Stomach smooth muscle (tissue), 2 donors: ENCODE results near the gene TMEM184B.

Experiments
- H3K27ac ChIP-seq: one replicate; pipeline ENCODE4 v1.7.0; 2013; ENCODE audit warnings: mild to moderate bottlenecking, low read length, inconsistent platforms
- H3K27me3 ChIP-seq, 2 donors: one replicate each; pipeline ENCODE4 v1.7.0; 2013; ENCODE audit warnings: low read length in 2 of 2; ENCODE audit not compliant: insufficient read depth in 2 of 2, control insufficient read depth in 1 of 2
- H3K36me3 ChIP-seq, 2 donors: one replicate each; pipeline ENCODE4 v1.7.0; 2013; ENCODE audit warnings: low read length in 2 of 2; ENCODE audit not compliant: control insufficient read depth in 2 of 2, insufficient read depth in 2 of 2
- H3K4me1 ChIP-seq: one replicate; pipeline ENCODE4 v1.7.0; 2013; ENCODE audit warnings: low read length; ENCODE audit not compliant: control insufficient read depth, insufficient read depth
- H3K4me3 ChIP-seq, 2 donors: one replicate each; pipeline ENCODE4 v1.7.0; 2013; ENCODE audit warnings: low read length in 2 of 2
- H3K9ac ChIP-seq, 2 donors: one replicate each; pipeline ENCODE4 v1.7.0; 2013; ENCODE audit warnings: low read length in 2 of 2, mild to moderate bottlenecking in 1 of 2
- H3K9me3 ChIP-seq, 2 donors: one replicate each; pipeline ENCODE4 v1.7.0; 2013; ENCODE audit warnings: low read length in 2 of 2; ENCODE audit not compliant: control insufficient read depth in 2 of 2
- donor health status: healthy.
- donor health status: Pancreatic carcinoma.

TMEM184B gene

DNA sequence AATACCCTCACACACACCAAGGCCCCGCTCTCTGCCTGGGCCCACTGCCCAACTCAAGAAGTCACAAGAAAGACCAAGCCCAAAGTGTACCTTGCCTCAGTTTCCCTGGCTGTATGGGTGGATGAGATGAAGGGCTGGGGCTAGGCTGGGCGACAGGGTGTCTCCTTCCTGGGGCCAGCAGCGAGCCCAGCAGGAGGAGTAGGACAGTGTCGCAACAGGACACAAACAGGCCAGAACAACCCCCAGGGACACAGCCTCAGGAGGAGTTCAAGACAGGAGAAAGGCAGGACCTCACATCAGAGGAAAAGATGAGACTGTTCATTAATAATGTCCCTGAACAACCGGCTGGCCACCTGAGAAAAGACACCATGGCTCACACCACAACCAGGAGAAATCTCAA is 31.2 kb upstream of the TMEM184B start:
- Histone ChIP-seq H3K27me3 (no peaks in the 10 kb centered on the region), H3K9me3 (no peaks in the 10 kb centered on the region), H3K27ac (peak overlapping the region; percentile 31), H3K36me3 (peaks cover 31 to 47% of the 10 kb centered on the region in 2 donors), H3K4me3 (peak overlapping the region in 1 of 2 donors; percentile 15), H3K9ac (no peak overlapping the region), H3K4me1 (peaks cover 39% of the 10 kb centered on the region)

- Histone ChIP-seq H3K9me3 (no peaks in the 10 kb centered on the region), H3K27ac (no peak overlapping the region), H3K36me3 (peaks cover 41 to 53% of the 10 kb centered on the region in 2 donors), H3K4me1 (peaks cover 31% of the 10 kb centered on the region), H3K27me3 (no peaks in the 10 kb centered on the region), H3K9ac (no peak overlapping the region), H3K4me3 (no peak overlapping the region)
Measured at GRCh38 chr22:38302906-38303305, 30.1 kb upstream of the TMEM184B start.

- Histone ChIP-seq H3K4me3 (no peak overlapping the region), H3K4me1 (peaks cover 25% of the 10 kb centered on the region), H3K36me3 (peaks cover 59 to 71% of the 10 kb centered on the region in 2 donors), H3K27me3 (no peaks in the 10 kb centered on the region), H3K9me3 (no peaks in the 10 kb centered on the region), H3K27ac (no peak overlapping the region), H3K9ac (no peak overlapping the region)
Measured at GRCh38 chr22:38300946-38301345, 28.1 kb upstream of the TMEM184B start.

GRCh38 chr22:38300197-38300945 is 27.6 kb upstream of the TMEM184B start:
- H3K4me3 ChIP-seq = no peak overlapping the region
- H3K36me3 ChIP-seq = peaks cover 62 to 76% of the 10 kb centered on the region in 2 donors
- peaks cover 20% of the 10 kb centered on the region for H3K4me1 ChIP-seq
- H3K9ac ChIP-seq = no peak overlapping the region
- no peaks in the 10 kb centered on the region for H3K27me3 ChIP-seq
- H3K9me3 ChIP-seq = no peaks in the 10 kb centered on the region
- no peak overlapping the region for H3K27ac ChIP-seq

DNA sequence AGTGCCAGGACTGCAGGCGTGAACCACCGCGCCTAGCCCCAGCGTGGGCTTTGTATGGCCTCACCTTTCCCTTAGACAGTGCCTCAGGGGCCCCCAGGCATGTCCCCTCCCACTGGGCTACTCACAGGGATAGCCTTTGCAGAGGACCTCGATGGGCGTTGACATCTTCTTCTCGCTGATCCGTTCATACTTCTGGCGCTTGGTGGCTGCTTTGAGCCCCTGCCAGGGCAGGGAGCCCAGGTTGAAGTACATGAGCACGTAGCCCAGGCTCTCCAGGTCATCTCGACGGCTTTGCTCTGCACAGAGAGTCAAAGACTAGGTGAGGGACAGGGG is 26.9 kb upstream of the TMEM184B start:
- Histone ChIP-seq H3K4me1 (peaks cover 20% of the 10 kb centered on the region), H3K4me3 (no peak overlapping the region), H3K9ac (no peak overlapping the region), H3K27ac (no peak overlapping the region), H3K27me3 (no peaks in the 10 kb centered on the region), H3K36me3 (peaks cover 62 to 82% of the 10 kb centered on the region in 2 donors), H3K9me3 (no peaks in the 10 kb centered on the region)

DNA sequence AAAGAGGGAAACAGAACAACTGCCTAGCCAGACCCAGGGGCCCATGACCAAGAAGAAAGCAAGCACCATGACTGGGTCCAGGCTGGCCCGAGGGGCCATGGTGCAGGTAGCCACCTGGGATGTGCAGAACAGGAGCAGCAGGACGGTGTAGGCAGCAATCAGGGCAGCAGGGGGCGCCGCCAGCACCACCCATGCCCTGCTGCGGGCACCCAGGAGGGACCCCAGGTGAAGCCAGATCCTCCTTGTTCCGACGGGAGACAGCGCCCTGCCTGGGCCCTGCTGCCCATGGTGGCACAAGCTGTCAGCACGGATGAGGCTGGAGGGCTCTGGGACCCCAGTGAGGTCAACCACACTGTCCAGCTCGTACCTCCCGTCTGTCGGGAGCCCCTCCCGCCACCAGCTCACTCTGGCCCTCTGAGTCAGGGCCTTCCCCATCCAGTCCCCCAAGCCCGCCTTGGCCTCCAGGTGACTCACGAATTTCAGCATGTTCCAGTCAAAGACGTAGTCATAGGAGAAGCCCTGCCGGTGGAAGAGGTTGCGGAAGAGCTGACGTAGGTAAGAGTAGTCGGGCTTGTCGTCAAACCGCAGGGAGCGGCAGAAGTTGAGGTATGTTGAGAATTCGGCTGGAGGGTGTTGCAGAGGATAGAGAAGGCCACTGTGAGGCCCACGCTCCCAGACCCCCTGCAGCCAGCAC is 25.6 kb upstream of the TMEM184B start:
- Histone ChIP-seq H3K27me3 (no peaks in the 10 kb centered on the region), H3K4me3 (no peak overlapping the region), H3K36me3 (peaks cover 73 to 86% of the 10 kb centered on the region in 2 donors), H3K9me3 (no peaks in the 10 kb centered on the region), H3K9ac (no peak overlapping the region), H3K27ac (no peak overlapping the region), H3K4me1 (peaks cover 9% of the 10 kb centered on the region)

DNA sequence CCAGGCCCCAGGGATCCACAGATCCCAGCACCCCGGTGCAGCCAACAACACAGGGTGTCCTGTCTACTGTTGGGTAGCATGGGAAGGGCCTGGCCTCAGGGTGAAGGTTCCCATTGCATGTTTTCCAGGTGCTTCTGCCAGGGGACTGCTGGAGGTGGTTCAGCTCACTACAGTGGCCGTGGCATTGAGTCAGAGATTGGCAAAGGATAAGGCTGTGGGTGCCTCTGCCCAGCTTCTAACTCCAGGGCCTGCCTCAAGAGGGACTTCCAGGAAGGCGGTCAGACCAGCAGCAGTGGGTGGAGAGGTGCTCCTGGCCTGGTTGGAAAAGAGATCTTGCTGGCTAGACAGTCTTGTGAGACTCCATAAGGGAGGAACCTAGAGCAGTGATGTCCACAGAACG is 23.6 kb upstream of the TMEM184B start:
- Histone ChIP-seq H3K4me3 (no peak overlapping the region), H3K9me3 (no peaks in the 10 kb centered on the region), H3K27ac (no peak overlapping the region), H3K9ac (no peak overlapping the region), H3K27me3 (no peaks in the 10 kb centered on the region), H3K4me1 (peaks cover 12% of the 10 kb centered on the region), H3K36me3 (peaks cover 68 to 81% of the 10 kb centered on the region in 2 donors)

DNA sequence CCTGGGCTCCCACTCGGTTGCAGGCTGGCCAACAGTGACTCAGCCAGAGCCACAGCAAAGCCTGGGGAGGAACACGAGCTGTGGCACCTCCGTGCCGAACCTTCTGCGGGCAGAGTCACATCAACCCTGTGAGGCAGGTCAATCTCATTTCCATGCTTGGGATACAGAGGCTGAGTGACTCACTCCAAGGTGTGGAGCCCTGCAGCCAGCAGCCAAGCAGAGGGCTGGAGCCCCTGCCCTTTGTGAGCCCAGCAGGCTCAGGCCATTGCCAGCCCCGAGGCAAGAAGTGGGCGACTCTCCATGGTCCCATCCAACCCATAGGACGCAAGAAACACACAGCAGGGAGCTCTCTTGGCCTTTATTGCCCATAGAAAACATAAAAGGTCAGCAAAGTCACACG is 23.1 kb upstream of the TMEM184B start:
- Histone ChIP-seq H3K36me3 (peaks cover 64 to 81% of the 10 kb centered on the region in 2 donors), H3K4me3 (no peak overlapping the region), H3K9ac (no peak overlapping the region), H3K4me1 (peaks cover 8% of the 10 kb centered on the region), H3K9me3 (no peaks in the 10 kb centered on the region), H3K27ac (no peak overlapping the region), H3K27me3 (no peaks in the 10 kb centered on the region)

DNA sequence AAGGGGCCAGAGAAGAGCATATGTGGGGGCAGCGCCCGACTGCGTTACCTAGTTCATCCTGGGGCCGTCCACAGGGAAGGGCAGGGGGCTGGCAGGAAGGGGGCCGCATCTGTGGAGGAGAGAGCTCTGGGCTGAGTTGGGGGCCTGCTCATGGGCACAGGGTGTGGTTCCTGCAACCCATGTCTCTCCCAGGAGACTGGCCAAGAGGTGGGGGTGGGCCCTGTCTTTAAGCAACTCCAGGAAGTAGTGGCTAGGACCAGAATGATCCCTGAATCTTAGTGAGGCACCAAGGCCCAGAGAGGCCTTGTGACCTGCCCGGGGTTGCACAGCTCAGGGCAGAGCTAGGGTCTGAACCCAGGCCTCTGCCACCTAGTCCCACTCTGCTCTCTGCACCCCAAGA is 22.5 kb upstream of the TMEM184B start:
- Histone ChIP-seq H3K4me3 (no peak overlapping the region), H3K9ac (no peak overlapping the region), H3K4me1 (peaks cover 8% of the 10 kb centered on the region), H3K27ac (no peak overlapping the region), H3K36me3 (peaks cover 58 to 77% of the 10 kb centered on the region in 2 donors), H3K9me3 (no peaks in the 10 kb centered on the region), H3K27me3 (no peaks in the 10 kb centered on the region)

DNA sequence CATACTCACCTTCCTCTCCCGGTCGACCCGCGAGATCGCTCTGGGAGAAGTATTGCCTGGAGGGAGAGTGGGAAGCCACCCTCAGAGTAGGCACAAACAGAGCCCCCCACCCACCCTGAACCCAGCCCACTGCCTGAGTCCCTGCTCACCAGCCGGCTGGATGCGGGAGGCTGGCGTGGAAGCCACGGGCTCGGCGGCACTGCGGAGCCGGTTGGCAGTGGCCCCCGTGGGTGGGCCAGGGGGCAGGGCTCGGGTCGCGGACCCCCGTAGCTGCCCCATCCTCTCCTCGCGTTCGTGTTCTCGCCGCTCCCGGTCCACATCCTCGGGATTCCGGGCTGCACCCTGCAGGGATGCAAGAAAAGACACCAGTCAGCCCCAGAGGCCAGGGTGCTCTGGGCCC is 21.4 kb upstream of the TMEM184B start:
- H3K36me3 ChIP-seq = peaks cover 47 to 72% of the 10 kb centered on the region in 2 donors
- H3K9me3 ChIP-seq = no peaks in the 10 kb centered on the region
- H3K4me1 ChIP-seq = peaks cover 8% of the 10 kb centered on the region
- H3K4me3 ChIP-seq = no peak overlapping the region
- H3K27me3 ChIP-seq = no peaks in the 10 kb centered on the region
- H3K27ac ChIP-seq = no peak overlapping the region
- no peak overlapping the region for H3K9ac ChIP-seq

DNA sequence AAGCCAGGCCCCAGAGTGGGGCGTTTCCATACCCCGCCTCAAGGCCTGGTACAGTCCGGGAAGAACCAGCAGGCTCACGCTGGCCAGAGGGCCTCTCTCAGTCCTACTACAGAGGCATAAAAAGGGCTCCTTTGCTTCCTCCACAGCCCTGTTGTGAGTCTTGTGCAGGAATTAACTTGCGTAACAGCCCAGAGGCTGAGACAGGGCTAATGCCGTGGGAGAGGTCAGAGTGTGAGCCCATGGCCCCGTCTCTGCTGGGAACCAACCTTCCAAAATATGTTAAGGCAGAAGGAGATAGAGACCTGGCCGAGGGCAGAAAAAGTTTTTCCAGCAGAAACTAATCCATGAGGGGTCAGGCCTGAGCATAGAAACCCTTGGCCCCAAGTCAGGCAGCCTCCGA is 19.9 kb upstream of the TMEM184B start:
- H3K9ac ChIP-seq = peak overlapping the region in 1 of 2 donors; percentile 24
- peaks cover 8% of the 10 kb centered on the region for H3K4me1 ChIP-seq
- H3K27ac ChIP-seq = peak overlapping the region; percentile 18
- no peak overlapping the region for H3K4me3 ChIP-seq
- H3K27me3 ChIP-seq = no peaks in the 10 kb centered on the region
- H3K9me3 ChIP-seq = no peaks in the 10 kb centered on the region
- H3K36me3 ChIP-seq = peaks cover 33 to 59% of the 10 kb centered on the region in 2 donors
